Lung (tissue), 12 donors: Measurements from ENCODE around the gene AKNAD1. TPM values are rescaled to one million over a fixed set of nuclear protein-coding genes. Genes with fewer than 3 reads are reported as not detected.

Experiments
- ATAC-seq: fragments of 200-7000 bp; cut with Tn5 transposase; one replicate; pipeline ENCODE4 v1.9.1; 2020; ENCODE audit warnings: moderate number of reproducible peaks; ENCODE audit not compliant: insufficient read depth, low FRiP score
- DNase-seq, 3 donors: peaks; one replicate each; pipeline ENCODE4 v3.0.0-alpha.2; 2013 to 2017
- H3K27ac ChIP-seq, 2 donors: one replicate each; pipeline ENCODE4 v1.5.1; 2013; ENCODE audit warnings: mild to moderate bottlenecking in 2 of 2, moderate library complexity in 2 of 2, control low read depth in 1 of 2, inconsistent platforms in 1 of 2, low read depth in 1 of 2, low read length in 1 of 2
- H3K27me3 ChIP-seq, 3 donors: one replicate each; pipeline ENCODE4 v1.5.1; 2013; ENCODE audit warnings: low read length in 2 of 3; ENCODE audit not compliant: control insufficient read depth in 3 of 3, insufficient read depth in 3 of 3
- H3K36me3 ChIP-seq, 4 donors: one replicate each; pipeline ENCODE4 v1.5.1; 2013; ENCODE audit warnings: low read length in 4 of 4, mild to moderate bottlenecking in 1 of 4, moderate library complexity in 1 of 4; ENCODE audit not compliant: control insufficient read depth in 4 of 4, insufficient read depth in 4 of 4
- H3K4me1 ChIP-seq, 5 donors: one replicate each; pipeline ENCODE4 v1.5.1; 2013; ENCODE audit warnings: low read length in 5 of 5, mild to moderate bottlenecking in 2 of 5, moderate library complexity in 1 of 5; ENCODE audit not compliant: control insufficient read depth in 5 of 5, insufficient read depth in 5 of 5
- H3K4me3 ChIP-seq: one replicate; pipeline ENCODE4 v1.5.1; 2013; ENCODE audit warnings: mild to moderate bottlenecking, control low read depth, moderate library complexity
- H3K9ac ChIP-seq, 2 donors: one replicate each; pipeline ENCODE4 v1.5.1; 2013; ENCODE audit warnings: low read length in 2 of 2, control low read depth in 1 of 2; ENCODE audit not compliant: insufficient read depth in 1 of 2
- H3K9me3 ChIP-seq, 4 donors: one replicate each; pipeline ENCODE4 v1.5.1; 2013; ENCODE audit warnings: low read length in 3 of 4, mild to moderate bottlenecking in 1 of 4, moderate library complexity in 1 of 4; ENCODE audit not compliant: control insufficient read depth in 4 of 4, insufficient read depth in 3 of 4
- CTCF ChIP-seq: IDR thresholded peaks from 2 replicates; pipeline ENCODE4 v1.5.1; 2012; ENCODE audit warnings: mild to moderate bottlenecking; ENCODE audit errors: control extremely low read depth, extremely low read depth
- WGBS, 2 donors: extraction: QIAGEN DNeasy Blood & Tissue Kit; methylation state at CpG; one replicate each; pipeline ENCODE4 v1.1.7; 2013; 5-methylcytosine and 5-hydroxymethylcytosine counted together
- polyA plus RNA-seq, 2 donors: library from polyadenylated mRNA; stranded (reverse); fragments of 200-250 nt; gene quantifications; one replicate each; pipeline ENCODE4 v1.2.1, GENCODE V29; 2013
- total RNA-seq, 2 donors: library from RNA; depleted of rRNA in 1 of 2; stranded (reverse); fragments of >200 nt in 1 of 2; gene quantifications; one replicate each; pipeline ENCODE4 v1.2.1, GENCODE V29; 2014 to 2021
- donor health status: control.
- donor health status: control.
- donor health status: Bipolar disorder and iron deficiency.
- donor health status: healthy.
- donor health status: DM: yes; HTN: yes; CAD: no.

The AKNAD1 gene
- total and polyA plus RNA-seq, 4 donors = 0.02 to 0.31 (median 0.22) TPM; not detected in 1

DNA sequence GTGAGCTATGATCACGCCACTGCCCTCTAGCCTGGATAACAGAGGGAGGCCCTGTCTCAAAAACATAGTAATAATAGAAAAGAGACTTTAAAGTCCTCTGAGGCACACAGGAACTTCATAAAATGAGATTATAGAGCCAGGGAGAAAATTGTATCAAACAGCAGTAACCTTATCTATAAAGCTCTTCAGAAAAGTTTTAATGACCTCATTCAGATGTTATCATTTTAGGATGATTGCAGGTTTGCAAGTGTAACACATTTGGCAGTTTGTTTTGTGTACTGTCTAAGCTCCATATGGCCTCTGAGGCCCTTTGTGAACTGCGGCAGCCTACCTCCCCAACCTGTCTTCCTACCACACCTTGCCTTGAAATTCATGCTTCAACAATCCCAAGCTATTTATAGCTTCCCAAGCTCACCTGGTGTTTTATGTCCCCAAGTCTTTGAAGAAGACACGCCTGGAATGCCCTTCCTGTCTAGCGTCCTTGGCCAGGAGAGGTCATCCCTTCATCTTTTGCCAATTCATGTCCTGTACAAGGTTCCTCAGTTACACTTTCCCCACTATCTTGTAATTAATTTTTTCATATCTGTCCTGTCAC, 8.5 kb upstream of the AKNAD1 start:
- Histone ChIP-seq H3K36me3 (no peaks in the 10 kb centered on the region), H3K9ac (no peak overlapping the region), H3K9me3 (no peaks in the 10 kb centered on the region), H3K27ac (no peak overlapping the region), H3K4me1 (no peaks in the 10 kb centered on the region), H3K4me3 (no peak overlapping the region), H3K27me3 (peaks cover 0 to 2% (median 0%) of the 10 kb centered on the region in 3 donors)
- WGBS, 2 donors = 70 to 83% methylated on average over 4 of the region's 4 CpGs
- no peak for ATAC-seq
- no peak for DNase-seq
- TF ChIP-seq CTCF = no peak

DNA sequence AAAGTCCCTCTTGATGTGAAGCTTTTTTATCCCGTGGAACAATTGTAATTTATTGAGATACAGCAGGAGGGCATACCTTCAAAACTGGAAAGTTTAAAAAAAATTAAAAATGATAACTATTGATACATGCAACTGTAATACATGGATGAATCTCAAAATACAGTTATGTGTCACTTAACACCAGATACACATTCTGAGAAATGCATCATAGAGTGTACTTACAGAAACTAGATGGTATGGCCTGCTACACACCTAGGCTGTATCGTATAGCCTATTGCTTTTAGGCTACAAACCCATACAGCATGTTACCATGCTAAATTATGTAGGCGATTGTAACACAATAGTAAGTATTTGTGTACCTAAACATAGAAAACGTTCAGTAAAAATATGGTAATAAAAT, 7.1 kb upstream of the AKNAD1 start:
- H3K36me3 ChIP-seq = no peaks in the 10 kb centered on the region
- H3K27me3 ChIP-seq = peaks cover 0 to 2% (median 0%) of the 10 kb centered on the region in 3 donors
- TF ChIP-seq CTCF = no peak
- H3K9me3 ChIP-seq = no peaks in the 10 kb centered on the region
- peaks cover 0 to 2% (median 0%) of the 10 kb centered on the region in 5 donors for H3K4me1 ChIP-seq
- no peak overlapping the region for H3K9ac ChIP-seq
- no peak overlapping the region for H3K4me3 ChIP-seq
- 95 to 97% methylated on average over 4 of the region's 4 CpGs for WGBS, 2 donors
- no peak for ATAC-seq
- H3K27ac ChIP-seq = no peak overlapping the region
- DNase-seq = no peak

GRCh38 chr1:108862698-108863477, 6.0 kb upstream of the AKNAD1 start:
- WGBS, 2 donors = 95 to 100% methylated on average over 1 of the region's 1 CpG
- H3K9me3 ChIP-seq = no peaks in the 10 kb centered on the region
- H3K4me3 ChIP-seq = no peak overlapping the region
- no peak for TF ChIP-seq CTCF
- H3K27me3 ChIP-seq = no peaks in the 10 kb centered on the region
- ATAC-seq (no peak), DNase-seq (no peak)
- H3K36me3 ChIP-seq = no peaks in the 10 kb centered on the region
- H3K27ac ChIP-seq = no peak overlapping the region
- peaks cover 0 to 8% (median 0%) of the 10 kb centered on the region in 5 donors for H3K4me1 ChIP-seq
- no peak overlapping the region for H3K9ac ChIP-seq
